ENCODE measurements around the gene BCL2L2.
A peak's percentile ranks its signal among the peaks of the same experiment; 100 is the strongest.

The BCL2L2 gene

GRCh38 chr14:23286020-23286901 lies 20.4 kb upstream of the BCL2L2 start, which contains the start of gene HOMEZ:
Gene HOMEZ, minus strand, starts transcription at chr14:23286132. Its CDS starts 180 bp downstream, at chr14:23285952.
- Histone ChIP-seq H2BK15ac (ENCODE audit: low read length) (no peak within 1 kb of the TSS), H3K4me3 (ENCODE audit: low read length in 2 of 2) (peak within 1 kb of the TSS; percentile 73 to 98), H4K91ac (ENCODE audit: low read depth, low read length, poor library complexity) (no peak within 1 kb of the TSS), H3K9ac (ENCODE audit: low read depth, low read length, poor library complexity) (peak within 1 kb of the TSS; percentile 89), H3K4me1 (ENCODE audit: control insufficient read depth in 2 of 2, insufficient read depth in 1 of 2, low read depth in 1 of 2, low read length in 2 of 2) (peaks cover 3 to 11% of the 10 kb centered on the region in 2 donors), H3K4ac (ENCODE audit: low read length) (peak within 1 kb of the TSS; percentile 6), H3K27me3 (ENCODE audit: control insufficient read depth in 3 of 3, insufficient read depth in 3 of 3, low read depth in 1 of 3, low read length in 3 of 3) (no peaks in the 10 kb centered on the region), H2BK120ac (ENCODE audit: low read depth, low read length) (no peak within 1 kb of the TSS), H3K18ac (ENCODE audit: low read length) (peak within 1 kb of the TSS; percentile 99), H3K23ac (ENCODE audit: low read depth, low read length, poor library complexity) (peak within 1 kb of the TSS; percentile 69), H3K4me2 (ENCODE audit: insufficient read depth, low read length, poor library complexity, severe bottlenecking) (peak within 1 kb of the TSS; percentile 81), H2BK12ac (ENCODE audit: low read length) (no peak within 1 kb of the TSS), H3K36me3 (replicated peaks in 1 of 2; ENCODE audit: control insufficient read depth in 2 of 2, insufficient read depth in 2 of 2, low read length in 2 of 2) (peaks cover 6 to 20% of the 10 kb centered on the region in 2 donors), H4K8ac (ENCODE audit: low read depth, low read length) (no peak within 1 kb of the TSS), H2BK5ac (ENCODE audit: low read length) (peak within 1 kb of the TSS; percentile 80), H2AK5ac (ENCODE audit: low read depth, low read length) (peak within 1 kb of the TSS; percentile 59), H2AFZ (ENCODE audit: low read length) (peak within 1 kb of the TSS; percentile 96), H3K27ac (replicated peaks; ENCODE audit: low read length) (peak within 1 kb of the TSS; percentile 100), H3K79me1 (ENCODE audit: low read depth, low read length) (peaks cover 3% of the 10 kb centered on the region), H3K14ac (ENCODE audit: low read length) (no peak within 1 kb of the TSS), H3K9me3 (replicated peaks in 1 of 2; ENCODE audit: control insufficient read depth in 2 of 2, insufficient read depth in 1 of 2, low read depth in 1 of 2, low read length in 2 of 2) (no peaks in the 10 kb centered on the region)
- peak; percentile 96 for DNase-seq (ENCODE audit: low spot score)
- no CpG with 5 or more reads among the region's 53 CpGs for WGBS, 2 donors (ENCODE audit: extremely low coverage in 2 of 2, insufficient read length in 2 of 2, insufficient replicate concordance in 1 of 2)

- no peak overlapping the region for H2BK15ac ChIP-seq (ENCODE audit: low read length)
Observed at GRCh38 chr14:23286902-23287479, 19.6 kb upstream of the BCL2L2 start.

GRCh38 chr14:23294734-23295561 lies 11.7 kb upstream of the BCL2L2 start:
- peak; percentile 51 for DNase-seq (ENCODE audit: low spot score)
- Histone ChIP-seq H3K4me3 (ENCODE audit: low read length in 2 of 2) (no peak overlapping the region), H3K23ac (ENCODE audit: low read depth, low read length, poor library complexity) (no peak overlapping the region), H4K91ac (ENCODE audit: low read depth, low read length, poor library complexity) (no peak overlapping the region), H3K79me1 (ENCODE audit: low read depth, low read length) (no peaks in the 10 kb centered on the region), H3K36me3 (replicated peaks in 1 of 2; ENCODE audit: control insufficient read depth in 2 of 2, insufficient read depth in 2 of 2, low read length in 2 of 2) (peaks cover 3 to 29% of the 10 kb centered on the region in 2 donors), H2BK12ac (ENCODE audit: low read length) (no peak overlapping the region), H4K8ac (ENCODE audit: low read depth, low read length) (no peak overlapping the region), H3K27me3 (ENCODE audit: control insufficient read depth in 3 of 3, insufficient read depth in 3 of 3, low read depth in 1 of 3, low read length in 3 of 3) (no peaks in the 10 kb centered on the region), H3K4ac (ENCODE audit: low read length) (no peak overlapping the region), H3K27ac (replicated peaks; ENCODE audit: low read length) (no peak overlapping the region), H2BK15ac (ENCODE audit: low read length) (no peak overlapping the region), H3K14ac (ENCODE audit: low read length) (no peak overlapping the region), H3K4me1 (ENCODE audit: control insufficient read depth in 2 of 2, insufficient read depth in 1 of 2, low read depth in 1 of 2, low read length in 2 of 2) (peaks cover 3 to 15% of the 10 kb centered on the region in 2 donors), H2BK120ac (ENCODE audit: low read depth, low read length) (no peak overlapping the region), H3K18ac (ENCODE audit: low read length) (no peak overlapping the region), H3K9ac (ENCODE audit: low read depth, low read length, poor library complexity) (no peak overlapping the region), H2AK5ac (ENCODE audit: low read depth, low read length) (no peak overlapping the region), H2AFZ (ENCODE audit: low read length) (no peak overlapping the region), H3K9me3 (replicated peaks in 1 of 2; ENCODE audit: control insufficient read depth in 2 of 2, insufficient read depth in 1 of 2, low read depth in 1 of 2, low read length in 2 of 2) (no peaks in the 10 kb centered on the region), H2BK5ac (ENCODE audit: low read length) (no peak overlapping the region), H3K4me2 (ENCODE audit: insufficient read depth, low read length, poor library complexity, severe bottlenecking) (no peak overlapping the region)
- WGBS, 2 donors (ENCODE audit: extremely low coverage in 2 of 2, insufficient read length in 2 of 2, insufficient replicate concordance in 1 of 2) = no CpG with 5 or more reads among the region's 24 CpGs

More at GRCh38 chr14:23286902-23287479, 19.6 kb upstream of the BCL2L2 start:
- Histone ChIP-seq H4K91ac (ENCODE audit: low read depth, low read length, poor library complexity) (no peak overlapping the region), H2AFZ (ENCODE audit: low read length) (peak overlapping the region; percentile 96), H2AK5ac (ENCODE audit: low read depth, low read length) (no peak overlapping the region), H3K23ac (ENCODE audit: low read depth, low read length, poor library complexity) (no peak overlapping the region), H3K9ac (ENCODE audit: low read depth, low read length, poor library complexity) (no peak overlapping the region), H2BK5ac (ENCODE audit: low read length) (peak overlapping the region; percentile 80), H3K9me3 (replicated peaks in 1 of 2; ENCODE audit: control insufficient read depth in 2 of 2, insufficient read depth in 1 of 2, low read depth in 1 of 2, low read length in 2 of 2) (no peaks in the 10 kb centered on the region), H3K4me3 (ENCODE audit: low read length in 2 of 2) (peak overlapping the region; percentile 73 to 85), H3K27me3 (ENCODE audit: control insufficient read depth in 3 of 3, insufficient read depth in 3 of 3, low read depth in 1 of 3, low read length in 3 of 3) (no peaks in the 10 kb centered on the region), H4K8ac (ENCODE audit: low read depth, low read length) (no peak overlapping the region), H3K14ac (ENCODE audit: low read length) (no peak overlapping the region), H3K27ac (replicated peaks; ENCODE audit: low read length) (peak overlapping the region; percentile 100), H3K79me1 (ENCODE audit: low read depth, low read length) (peaks cover 2% of the 10 kb centered on the region), H2BK12ac (ENCODE audit: low read length) (no peak overlapping the region), H2BK120ac (ENCODE audit: low read depth, low read length) (no peak overlapping the region), H3K4me1 (ENCODE audit: control insufficient read depth in 2 of 2, insufficient read depth in 1 of 2, low read depth in 1 of 2, low read length in 2 of 2) (peaks cover 3 to 9% of the 10 kb centered on the region in 2 donors), H3K36me3 (replicated peaks in 1 of 2; ENCODE audit: control insufficient read depth in 2 of 2, insufficient read depth in 2 of 2, low read length in 2 of 2) (peaks cover 3 to 17% of the 10 kb centered on the region in 2 donors), H3K18ac (ENCODE audit: low read length) (no peak overlapping the region), H3K4ac (ENCODE audit: low read length) (peak overlapping the region; percentile 6), H3K4me2 (ENCODE audit: insufficient read depth, low read length, poor library complexity, severe bottlenecking) (peak overlapping the region; percentile 81)
- no peak for DNase-seq (ENCODE audit: low spot score)
- no CpG with 5 or more reads among the region's 6 CpGs for WGBS, 2 donors (ENCODE audit: extremely low coverage in 2 of 2, insufficient read length in 2 of 2, insufficient replicate concordance in 1 of 2)

Measured in neuronal stem cell (in vitro differentiated cells).